ENCODE data around the gene STEAP2.

DNA sequence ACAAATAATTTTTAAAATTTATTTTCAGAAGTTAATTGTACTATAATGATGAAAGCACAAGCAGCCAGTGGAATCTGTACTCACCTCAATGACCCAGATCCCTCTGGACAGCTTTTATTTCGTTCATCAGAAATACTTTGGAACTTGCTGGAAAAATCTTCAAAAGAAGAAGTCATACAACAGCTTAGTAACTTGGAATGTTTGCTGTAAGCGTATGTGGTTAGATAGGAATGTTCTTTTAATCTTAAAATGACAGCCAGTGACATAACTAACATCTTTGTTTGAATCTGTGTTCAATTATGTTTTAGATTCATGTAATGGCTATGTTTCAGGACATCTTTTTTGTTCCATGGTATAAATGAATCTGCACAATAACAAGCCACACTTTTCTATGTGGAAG is 60.2 kb downstream of the STEAP2 start:
- TF ChIP-seq, protein P1, sequence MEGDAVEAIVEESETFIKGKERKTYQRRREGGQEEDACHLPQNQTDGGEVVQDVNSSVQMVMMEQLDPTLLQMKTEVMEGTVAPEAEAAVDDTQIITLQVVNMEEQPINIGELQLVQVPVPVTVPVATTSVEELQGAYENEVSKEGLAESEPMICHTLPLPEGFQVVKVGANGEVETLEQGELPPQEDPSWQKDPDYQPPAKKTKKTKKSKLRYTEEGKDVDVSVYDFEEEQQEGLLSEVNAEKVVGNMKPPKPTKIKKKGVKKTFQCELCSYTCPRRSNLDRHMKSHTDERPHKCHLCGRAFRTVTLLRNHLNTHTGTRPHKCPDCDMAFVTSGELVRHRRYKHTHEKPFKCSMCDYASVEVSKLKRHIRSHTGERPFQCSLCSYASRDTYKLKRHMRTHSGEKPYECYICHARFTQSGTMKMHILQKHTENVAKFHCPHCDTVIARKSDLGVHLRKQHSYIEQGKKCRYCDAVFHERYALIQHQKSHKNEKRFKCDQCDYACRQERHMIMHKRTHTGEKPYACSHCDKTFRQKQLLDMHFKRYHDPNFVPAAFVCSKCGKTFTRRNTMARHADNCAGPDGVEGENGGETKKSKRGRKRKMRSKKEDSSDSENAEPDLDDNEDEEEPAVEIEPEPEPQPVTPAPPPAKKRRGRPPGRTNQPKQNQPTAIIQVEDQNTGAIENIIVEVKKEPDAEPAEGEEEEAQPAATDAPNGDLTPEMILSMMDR (IDR thresholded peaks at IDR 0.05), result no peak
- TF ChIP-seq POLR2A (IDR thresholded peaks at IDR 0.05), result no peak
